ENCODE results near the gene MTOR.

DNA sequence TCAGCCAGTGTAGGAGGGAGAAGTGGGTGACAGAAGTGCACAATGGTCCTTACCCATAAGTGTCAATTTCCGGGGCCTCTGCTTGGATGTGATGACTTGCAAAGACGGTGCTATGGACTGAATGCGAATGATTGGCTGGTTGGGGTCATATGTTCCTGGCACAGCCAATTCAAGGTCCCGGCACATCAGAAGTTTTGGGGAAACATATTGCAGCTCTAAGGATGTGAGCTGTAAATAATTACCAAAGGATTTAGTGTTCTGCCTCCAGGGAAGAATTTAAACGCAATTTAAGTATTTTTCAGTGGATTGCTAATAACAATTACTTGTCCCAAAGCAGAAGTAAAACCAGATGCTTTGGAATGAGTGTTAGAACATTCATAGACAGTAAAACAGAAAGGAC is 135.8 kb downstream of the MTOR start:
- TF ChIP-seq EZH2 (IDR thresholded peaks at IDR 0.05; ENCODE audit: insufficient read depth, poor library complexity, severe bottlenecking) (no peak), EZH2phosphoT487 (IDR thresholded peaks at IDR 0.05; ENCODE audit: insufficient read depth, low read depth) (no peak)
